Type B pancreatic cell (in vitro differentiated cells): ENCODE measurements around the gene JAK1. TPM values are rescaled to one million over a fixed set of nuclear protein-coding genes. Genes with fewer than 3 reads are reported as not detected.

ENCODE experiments used
- DNase-seq: peaks from one replicate; pipeline ENCODE4 v3.0.0; 2021; ENCODE audit warnings: mixed read lengths; ENCODE audit not compliant: unreplicated experiment; ENCODE audit errors: extremely low spot score
- H3K27ac Mint-ChIP-seq: 2 replicates; pipeline ENCODE4 v1.8.0; 2021; ENCODE audit warnings: mild to moderate bottlenecking, mixed read lengths
- H3K27me3 Mint-ChIP-seq: 2 replicates; pipeline ENCODE4 v1.8.0; 2021; ENCODE audit warnings: mixed read lengths
- H3K36me3 Mint-ChIP-seq: 2 replicates; pipeline ENCODE4 v1.8.0; 2021; ENCODE audit warnings: mixed read lengths
- H3K4me1 Mint-ChIP-seq: one replicate; pipeline ENCODE4 v1.8.0; 2021; ENCODE audit warnings: mixed read lengths; ENCODE audit not compliant: unreplicated experiment
- H3K4me3 Mint-ChIP-seq: 2 replicates; pipeline ENCODE4 v1.8.0; 2021; ENCODE audit warnings: mild to moderate bottlenecking, mixed read lengths
- H3K9me3 Mint-ChIP-seq: 2 replicates; pipeline ENCODE4 v1.8.0; 2021; ENCODE audit warnings: mixed read lengths
- total RNA-seq: library from RNA; stranded (reverse); gene quantifications from 2 replicates; pipeline ENCODE4 v1.2.1, GENCODE V29; 2021; ENCODE audit warnings: low replicate concordance
- TF ChIP-seq, protein P1 (sequence below): fragments of 200-600 bp; sonication (generic); conservative IDR thresholded peaks from 2 replicates; pipeline ENCODE4 v1.5.0; 2021; ENCODE audit warnings: antibody characterized with exemption, mild to moderate bottlenecking

Gene JAK1
- total RNA-seq, 1 donor from 2014 or later = 54.8 TPM

DNA sequence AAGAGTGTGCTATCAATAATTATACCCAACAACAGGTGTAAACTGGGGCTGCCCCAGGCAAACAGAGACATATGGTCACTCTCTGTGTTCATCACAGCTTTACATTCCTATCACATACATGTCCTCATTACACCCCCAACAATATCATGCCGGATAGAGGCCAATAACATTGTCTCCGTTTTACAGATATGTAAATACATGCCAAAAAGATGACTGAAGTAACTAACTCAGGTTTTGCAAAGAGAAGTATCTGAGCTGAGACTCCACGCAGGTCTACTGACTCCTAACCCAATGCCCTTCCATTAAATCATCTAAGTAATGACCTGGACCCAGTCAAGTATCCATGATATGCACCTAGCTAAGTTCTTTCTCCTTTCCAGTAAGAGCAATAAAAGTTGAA is 55.0 kb downstream of the JAK1 start:
- Mint-ChIP-seq H3K9me3 (no peaks in the 10 kb centered on the region), H3K4me1 (peaks cover 16% of the 10 kb centered on the region), H3K27me3 (no peaks in the 10 kb centered on the region), H3K27ac (no peak overlapping the region), H3K36me3 (no peaks in the 10 kb centered on the region), H3K4me3 (no peak overlapping the region)
- no peak for DNase-seq
- TF ChIP-seq, protein P1, sequence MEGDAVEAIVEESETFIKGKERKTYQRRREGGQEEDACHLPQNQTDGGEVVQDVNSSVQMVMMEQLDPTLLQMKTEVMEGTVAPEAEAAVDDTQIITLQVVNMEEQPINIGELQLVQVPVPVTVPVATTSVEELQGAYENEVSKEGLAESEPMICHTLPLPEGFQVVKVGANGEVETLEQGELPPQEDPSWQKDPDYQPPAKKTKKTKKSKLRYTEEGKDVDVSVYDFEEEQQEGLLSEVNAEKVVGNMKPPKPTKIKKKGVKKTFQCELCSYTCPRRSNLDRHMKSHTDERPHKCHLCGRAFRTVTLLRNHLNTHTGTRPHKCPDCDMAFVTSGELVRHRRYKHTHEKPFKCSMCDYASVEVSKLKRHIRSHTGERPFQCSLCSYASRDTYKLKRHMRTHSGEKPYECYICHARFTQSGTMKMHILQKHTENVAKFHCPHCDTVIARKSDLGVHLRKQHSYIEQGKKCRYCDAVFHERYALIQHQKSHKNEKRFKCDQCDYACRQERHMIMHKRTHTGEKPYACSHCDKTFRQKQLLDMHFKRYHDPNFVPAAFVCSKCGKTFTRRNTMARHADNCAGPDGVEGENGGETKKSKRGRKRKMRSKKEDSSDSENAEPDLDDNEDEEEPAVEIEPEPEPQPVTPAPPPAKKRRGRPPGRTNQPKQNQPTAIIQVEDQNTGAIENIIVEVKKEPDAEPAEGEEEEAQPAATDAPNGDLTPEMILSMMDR = no peak

DNA sequence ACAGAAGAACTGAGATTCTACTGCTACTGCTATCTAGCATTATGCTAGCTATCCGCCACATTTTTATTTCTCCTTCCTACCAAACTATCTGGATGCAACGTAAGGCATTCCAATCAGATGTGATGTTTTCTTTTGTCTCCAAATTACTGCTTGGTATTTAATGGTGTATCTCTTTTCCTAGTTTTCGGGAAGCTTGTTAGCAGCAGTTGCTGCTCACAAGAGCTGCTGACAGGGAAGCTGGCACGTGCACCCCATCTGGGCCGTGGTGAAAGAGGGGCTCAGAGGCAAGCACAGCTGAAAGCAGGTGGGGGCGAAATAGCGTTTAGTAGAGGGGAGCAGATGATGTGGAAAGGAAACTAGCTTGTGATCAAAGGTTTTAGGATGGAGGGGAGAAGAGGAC is 57.3 kb downstream of the JAK1 start:
- H3K27me3 Mint-ChIP-seq = no peaks in the 10 kb centered on the region
- no peaks in the 10 kb centered on the region for H3K9me3 Mint-ChIP-seq
- H3K4me1 Mint-ChIP-seq = peaks cover 5% of the 10 kb centered on the region
- H3K36me3 Mint-ChIP-seq = no peaks in the 10 kb centered on the region
- no peak overlapping the region for H3K27ac Mint-ChIP-seq
- DNase-seq = no peak
- TF ChIP-seq, protein P1 = no peak
- no peak overlapping the region for H3K4me3 Mint-ChIP-seq

DNA sequence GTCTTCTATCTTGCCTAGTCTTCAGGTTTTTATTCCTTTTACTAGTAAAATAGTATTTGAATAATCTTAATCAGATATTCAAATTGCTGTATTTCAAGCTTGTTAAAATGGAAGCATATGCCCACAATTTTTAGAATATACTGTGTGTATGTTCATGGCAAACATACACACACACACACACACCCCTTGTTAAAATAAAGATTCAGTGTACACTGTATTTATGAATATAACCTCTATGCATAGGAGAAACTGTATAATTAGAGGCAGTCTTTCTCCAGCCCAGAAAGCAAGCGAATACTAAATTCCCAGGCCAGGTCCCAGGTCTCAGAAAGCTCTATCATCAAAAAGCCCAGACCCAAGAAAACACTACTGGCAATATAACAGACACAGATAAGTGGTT is 57.8 kb downstream of the JAK1 start:
- H3K36me3 Mint-ChIP-seq = no peaks in the 10 kb centered on the region
- peaks cover under 1% of the 10 kb centered on the region for H3K4me1 Mint-ChIP-seq
- no peak overlapping the region for H3K27ac Mint-ChIP-seq
- no peak for DNase-seq
- no peak overlapping the region for H3K4me3 Mint-ChIP-seq
- no peaks in the 10 kb centered on the region for H3K9me3 Mint-ChIP-seq
- H3K27me3 Mint-ChIP-seq = no peaks in the 10 kb centered on the region
- TF ChIP-seq, protein P1 = no peak

DNA sequence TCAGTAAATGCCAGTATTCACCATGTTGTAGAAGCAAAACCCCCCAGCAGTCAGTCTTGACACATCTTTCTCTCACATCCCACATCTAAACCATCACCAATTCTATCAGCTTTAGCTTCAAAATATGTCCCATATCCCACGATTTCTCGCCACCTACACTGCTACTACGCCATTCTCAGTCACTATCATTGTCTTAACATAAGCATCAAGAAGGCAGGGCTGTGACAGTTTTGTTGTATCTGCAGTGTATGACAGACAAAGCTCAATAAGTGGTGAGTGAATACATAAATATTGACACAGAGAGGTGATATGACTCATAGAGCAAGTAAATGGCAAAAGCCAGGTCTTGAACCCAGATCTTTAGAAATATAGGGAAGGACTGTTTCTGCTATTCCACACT is 59.9 kb downstream of the JAK1 start:
- no peak overlapping the region for H3K4me3 Mint-ChIP-seq
- TF ChIP-seq, protein P1 = no peak
- H3K36me3 Mint-ChIP-seq = no peaks in the 10 kb centered on the region
- no peaks in the 10 kb centered on the region for H3K4me1 Mint-ChIP-seq
- no peaks in the 10 kb centered on the region for H3K9me3 Mint-ChIP-seq
- H3K27me3 Mint-ChIP-seq = no peaks in the 10 kb centered on the region
- no peak for DNase-seq
- H3K27ac Mint-ChIP-seq = no peak overlapping the region

DNA sequence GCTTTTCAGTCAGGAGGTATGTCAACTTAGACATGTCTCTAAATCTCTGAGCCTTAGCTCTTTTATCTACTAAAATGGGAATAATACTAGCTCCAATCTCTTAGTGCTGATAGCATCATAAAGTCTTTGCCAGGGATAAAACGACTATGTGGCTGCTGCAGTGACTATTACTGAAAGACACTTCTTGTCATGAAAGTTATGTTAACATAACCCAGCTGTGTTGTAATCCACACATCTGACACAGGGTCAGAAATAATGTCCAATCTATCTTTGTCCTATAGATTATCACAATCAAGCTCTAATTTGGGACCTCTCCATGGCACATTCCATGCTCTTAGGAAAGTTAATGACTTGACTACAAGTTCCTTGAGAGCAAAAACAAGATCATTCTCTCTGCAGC is 62.8 kb downstream of the JAK1 start:
- H3K4me1 Mint-ChIP-seq = peaks cover 3% of the 10 kb centered on the region
- H3K4me3 Mint-ChIP-seq = no peak overlapping the region
- H3K36me3 Mint-ChIP-seq = no peaks in the 10 kb centered on the region

More for the DNA sequence above, 62.8 kb downstream of the JAK1 start:
- no peak overlapping the region for H3K27ac Mint-ChIP-seq
- H3K27me3 Mint-ChIP-seq = no peaks in the 10 kb centered on the region
- no peak for DNase-seq
- H3K9me3 Mint-ChIP-seq = no peaks in the 10 kb centered on the region
- TF ChIP-seq, protein P1 = no peak
